GM18909 (cell line): Measurements from ENCODE around the gene KLC4.

Experiments
- ATAC-seq: cut with Tn5 transposase; IDR thresholded peaks from one replicate; pipeline ENCODE4 v1.9.1; 2021; ENCODE audit warnings: mild to moderate bottlenecking; ENCODE audit not compliant: unreplicated experiment, poor library complexity

Gene KLC4

GRCh38 chr6:43120944-43121913 lies 61.8 kb downstream of the KLC4 start:
- ATAC-seq = no peak

GRCh38 chr6:43122146-43122545 lies 62.7 kb downstream of the KLC4 start:
- no peak for ATAC-seq

GRCh38 chr6:43123461-43124314 lies 64.3 kb downstream of the KLC4 start:
- ATAC-seq = no peak

GRCh38 chr6:43124481-43124880 lies 65.0 kb downstream of the KLC4 start:
- ATAC-seq = no peak
